Measurements from ENCODE around the gene LTBR. TPM values are rescaled to one million over a fixed set of nuclear protein-coding genes. Genes with fewer than 3 reads are reported as not detected.

Gene LTBR
- total RNA-seq, 1 experiment from 2014 or later: 194 TPM

- intact Hi-C loops (cut with micrococcal nuclease; ENCODE audit: unreplicated experiment): no loop called here
- H3K4me3 Mint-ChIP-seq (ENCODE audit: unreplicated experiment): no peak overlapping the region
- H3K4me1 Mint-ChIP-seq (ENCODE audit: low read depth, unreplicated experiment): peaks cover 22% of the 10 kb centered on the region
- no peak for TF ChIP-seq CTCF (IDR thresholded peaks at IDR 0.05; ENCODE audit: insufficient read depth in 1 of 2, low read depth in 1 of 2, low read length in 1 of 2, severe bottlenecking in 1 of 2, unreplicated experiment in 1 of 2)
- no peaks in the 10 kb centered on the region for H3K9me3 Mint-ChIP-seq (ENCODE audit: unreplicated experiment)
- POLR2A ChIA-PET: interaction anchor here (1.4 kb wide), 1 partner anchor 16 kb away, joined by 3 read pairs; no protein-coding TSS in a partner anchor
- H3K27ac Mint-ChIP-seq (ENCODE audit: unreplicated experiment): no peak overlapping the region
- H3K36me3 Mint-ChIP-seq (ENCODE audit: insufficient read depth, unreplicated experiment): peaks cover 87% of the 10 kb centered on the region
- Histone ChIP-seq H3K4me1 (peaks cover 20% of the 10 kb centered on the region), H3K9me3 (no peaks in the 10 kb centered on the region), H3K27me3 (replicated peaks; ENCODE audit: control insufficient read depth, insufficient read depth, low read length) (no peaks in the 10 kb centered on the region), H3K36me3 (ENCODE audit: control insufficient read depth, insufficient read depth, low read length) (peaks cover 11% of the 10 kb centered on the region), H3K4me3 (ENCODE audit: low read depth, low read length) (no peak overlapping the region)
- BruUV-seq (replicated peaks): no TSS peak
- no peaks in the 10 kb centered on the region for H3K27me3 Mint-ChIP-seq (ENCODE audit: insufficient read depth, unreplicated experiment)
- CTCF ChIA-PET: interaction anchor here (0.7 kb wide), 1 partner anchor 150 kb away, joined by 3 read pairs; no protein-coding TSS in a partner anchor
- no peak for DNase-seq
Measured at GRCh38 chr12:6387541-6387940, 3.6 kb downstream of the LTBR start.

- no TSS peak for BruUV-seq (replicated peaks)
- CTCF ChIA-PET: interaction anchor here (0.6 kb wide), 1 partner anchor 376 kb away, joined by 3 read pairs; no protein-coding TSS in a partner anchor
- no peaks in the 10 kb centered on the region for H3K9me3 Mint-ChIP-seq (ENCODE audit: unreplicated experiment)
Measured at GRCh38 chr12:6390084-6390799, 6.3 kb downstream of the LTBR start.

GRCh38 chr12:6391013-6391412 is 7.1 kb downstream of the LTBR start:
- no peaks in the 10 kb centered on the region for H3K4me1 ChIP-seq
- intact Hi-C loops (cut with micrococcal nuclease; ENCODE audit: unreplicated experiment): no loop called here
- BruUV-seq (replicated peaks): no TSS peak
- H3K4me3 ChIP-seq (ENCODE audit: low read depth, low read length): no peak overlapping the region
- no peak overlapping the region for H3K4me3 Mint-ChIP-seq (ENCODE audit: unreplicated experiment)
- POLR2A ChIA-PET: no interaction called here
- peaks cover 65% of the 10 kb centered on the region for H3K36me3 Mint-ChIP-seq (ENCODE audit: insufficient read depth, unreplicated experiment)
- CTCF ChIA-PET: no interaction called here
- no peak for DNase-seq
- no peaks in the 10 kb centered on the region for H3K27me3 ChIP-seq (replicated peaks; ENCODE audit: control insufficient read depth, insufficient read depth, low read length)
- H3K9me3 ChIP-seq: no peaks in the 10 kb centered on the region
- no peak overlapping the region for H3K27ac Mint-ChIP-seq (ENCODE audit: unreplicated experiment)
- peaks cover 6% of the 10 kb centered on the region for H3K4me1 Mint-ChIP-seq (ENCODE audit: low read depth, unreplicated experiment)
- no peaks in the 10 kb centered on the region for H3K9me3 Mint-ChIP-seq (ENCODE audit: unreplicated experiment)
- TF ChIP-seq CTCF (IDR thresholded peaks at IDR 0.05; ENCODE audit: insufficient read depth in 1 of 2, low read depth in 1 of 2, low read length in 1 of 2, severe bottlenecking in 1 of 2, unreplicated experiment in 1 of 2): no peak
- H3K36me3 ChIP-seq (ENCODE audit: control insufficient read depth, insufficient read depth, low read length): peaks cover 9% of the 10 kb centered on the region
- H3K27me3 Mint-ChIP-seq (ENCODE audit: insufficient read depth, unreplicated experiment): no peaks in the 10 kb centered on the region

More at GRCh38 chr12:6390084-6390799, 6.3 kb downstream of the LTBR start:
- H3K4me1 Mint-ChIP-seq (ENCODE audit: low read depth, unreplicated experiment): peaks cover 6% of the 10 kb centered on the region
- POLR2A ChIA-PET: no interaction called here
- H3K36me3 Mint-ChIP-seq (ENCODE audit: insufficient read depth, unreplicated experiment): peaks cover 72% of the 10 kb centered on the region
- no peaks in the 10 kb centered on the region for H3K27me3 ChIP-seq (replicated peaks; ENCODE audit: control insufficient read depth, insufficient read depth, low read length)
- intact Hi-C loops (cut with micrococcal nuclease; ENCODE audit: unreplicated experiment): no loop called here
- no peak for TF ChIP-seq CTCF (IDR thresholded peaks at IDR 0.05; ENCODE audit: insufficient read depth in 1 of 2, low read depth in 1 of 2, low read length in 1 of 2, severe bottlenecking in 1 of 2, unreplicated experiment in 1 of 2)
- peaks cover 11% of the 10 kb centered on the region for H3K36me3 ChIP-seq (ENCODE audit: control insufficient read depth, insufficient read depth, low read length)
- H3K27me3 Mint-ChIP-seq (ENCODE audit: insufficient read depth, unreplicated experiment): no peaks in the 10 kb centered on the region
- H3K4me1 ChIP-seq: peaks cover 2% of the 10 kb centered on the region
- H3K4me3 ChIP-seq (ENCODE audit: low read depth, low read length): no peak overlapping the region
- no peak for DNase-seq
- no peak overlapping the region for H3K4me3 Mint-ChIP-seq (ENCODE audit: unreplicated experiment)
- H3K27ac Mint-ChIP-seq (ENCODE audit: unreplicated experiment): no peak overlapping the region
- H3K9me3 ChIP-seq: no peaks in the 10 kb centered on the region

All from Caco-2 (cell line).